ENCODE measurements around the gene SLC9C1. TPM values are rescaled to one million over a fixed set of nuclear protein-coding genes. Genes with fewer than 3 reads are reported as not detected.

Gene SLC9C1
- under 0.01 TPM in 1 of 2 replicates, not detected in the other for total RNA-seq

DNA sequence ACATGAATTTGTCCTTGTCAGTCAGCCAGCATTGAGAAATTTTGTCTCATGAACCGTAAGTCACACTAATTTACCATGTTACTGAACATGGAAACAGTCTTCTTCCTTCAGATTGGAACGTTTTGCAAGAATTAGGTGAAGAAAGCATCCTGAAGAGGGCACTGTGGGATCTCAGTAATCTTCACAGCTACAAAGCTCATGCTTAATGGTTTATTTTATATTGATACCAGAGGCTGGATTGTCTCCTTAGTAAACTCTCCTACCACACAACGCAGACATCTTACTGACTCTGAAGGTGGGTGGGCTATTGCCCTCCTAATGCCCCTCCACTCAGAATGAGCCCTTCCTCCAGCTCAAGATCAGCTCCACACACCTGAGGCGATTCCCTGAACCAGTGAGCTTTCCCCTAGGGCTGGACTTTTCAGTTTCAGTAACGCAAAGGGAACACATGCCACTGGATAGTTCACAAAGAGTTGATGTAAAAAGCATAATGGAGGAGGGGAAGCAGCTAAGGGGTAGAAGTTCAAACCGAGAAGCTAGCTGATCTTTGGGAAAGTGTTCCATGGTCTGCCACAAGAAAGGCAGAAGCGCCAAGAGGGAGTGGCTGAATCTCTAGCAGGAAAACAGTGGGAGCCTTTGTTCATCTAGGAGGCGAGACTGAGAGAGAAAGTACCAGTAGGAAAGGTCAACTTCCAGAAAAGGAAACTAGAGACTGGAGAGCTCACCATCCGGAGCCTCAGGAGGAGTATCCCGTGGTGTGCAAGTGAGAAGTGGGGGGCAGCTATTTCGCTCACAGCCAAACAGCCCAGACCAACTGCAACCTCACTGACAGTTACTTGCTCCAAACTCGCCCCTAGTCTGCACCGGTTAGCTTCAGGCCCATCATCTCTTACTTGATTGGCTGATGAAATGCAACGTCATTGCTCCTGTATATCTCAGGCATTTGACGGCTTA is at the start of gene SLC9C1:
SLC9C1 (minus strand) TSS at position 849 of the 954 bp plus-strand sequence. CDS start 7,425 bp downstream, outside the sequence.

GRCh38 chr3:112333002-112333380 is 39.0 kb upstream of the SLC9C1 start, which contains the start of gene CD200:
TSS of gene CD200 (plus strand) at chr3:112333156. CDS start at chr3:112333213, 57 bp downstream.

DNA sequence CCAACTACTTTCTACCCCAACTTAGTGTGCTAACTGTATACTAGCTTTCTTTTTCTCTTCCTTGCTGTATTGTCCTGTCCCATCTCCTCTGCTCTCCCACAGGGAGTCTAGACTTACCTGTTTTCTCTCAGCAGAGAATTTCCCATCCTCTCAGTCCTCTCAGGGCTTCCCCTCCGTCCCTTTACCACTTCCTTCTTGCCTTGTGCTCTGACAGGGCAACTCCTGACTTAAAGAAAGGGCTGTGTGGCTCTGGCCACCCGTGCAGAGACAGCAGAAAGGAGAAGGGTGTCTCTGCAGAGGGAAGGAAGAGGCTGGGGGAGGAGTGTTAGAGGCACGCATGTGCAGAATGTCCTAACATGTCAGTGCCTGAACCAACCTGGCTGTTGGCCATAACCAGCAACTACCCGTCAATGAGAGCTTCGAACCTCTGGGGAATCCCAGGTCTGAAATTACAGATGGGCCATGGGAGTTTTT is 161.0 kb downstream of the SLC9C1 start, which contains the start of gene GCSAM:
GCSAM (minus strand) TSS at position 274 of the 474 bp plus-strand sequence; CDS start at position 146, 128 bp downstream.

Small RNA genes lying within 50 kb of the gene (small RNA-seq; reads per million reads assigned to genes)
- not detected for gene MIR567

Other genes starting within 250 kb of the SLC9C1 start
- gene C3orf52, start 207.8 kb downstream of the SLC9C1 start, total RNA-seq: 23.9 and 34.3 TPM in 2 replicates
- not detected in 2 replicates for gene GCSAM, start 161.0 kb downstream of the SLC9C1 start, total RNA-seq
- gene CD200, start 38.9 kb upstream of the SLC9C1 start, total RNA-seq: 0.39 TPM in 1 of 2 replicates, not detected in the other
- not detected in 2 replicates for gene BTLA, start 205.3 kb upstream of the SLC9C1 start, total RNA-seq